Tibial nerve (tissue), 4 donors: ENCODE measurements around the gene NEB. TPM values are rescaled to one million over a fixed set of nuclear protein-coding genes. Genes with fewer than 3 reads are reported as not detected.
A peak's percentile ranks its signal among the peaks of the same experiment; 100 is the strongest.

Experiments used
- DNase-seq, 2 donors: peaks; one replicate each; pipeline ENCODE4 v3.0.0-alpha.2; 2019; ENCODE audit warnings: low spot score in 2 of 2
- H3K27ac ChIP-seq, 4 donors: fragments of 200-600 bp; sonication (generic) in 3 of 4; one replicate each; pipeline ENCODE4 v1.5.1; 2017 to 2019; ENCODE audit warnings: mild to moderate bottlenecking in 1 of 4
- H3K27me3 ChIP-seq, 2 donors: fragments of 200-600 bp; sonication (generic) in 1 of 2; one replicate each; pipeline versions ENCODE4 v1.5.1 to v1.6.0; 2017 to 2019
- H3K36me3 ChIP-seq, 3 donors: fragments of 200-600 bp; sonication (generic); one replicate each; pipeline ENCODE4 v1.5.1; 2018 to 2019
- H3K4me1 ChIP-seq, 4 donors: fragments of 200-600 bp; sonication (generic) in 3 of 4; one replicate each; pipeline ENCODE4 v1.5.1; 2017 to 2019
- H3K4me3 ChIP-seq, 4 donors: fragments of 200-600 bp; sonication (generic) in 3 of 4; one replicate each; pipeline ENCODE4 v1.5.1; 2017 to 2019; ENCODE audit warnings: mild to moderate bottlenecking in 1 of 4, moderate library complexity in 1 of 4
- H3K9me3 ChIP-seq, 4 donors: fragments of 200-600 bp; sonication (generic) in 3 of 4; one replicate each; pipeline ENCODE4 v1.5.1; 2017 to 2019
- EP300 ChIP-seq, 2 donors: sonication (generic); formaldehyde crosslinking; IDR thresholded peaks; one replicate each; pipeline ENCODE4 v1.6.1; 2017; ENCODE audit warnings: antibody characterized with exemption in 2 of 2, mild to moderate bottlenecking in 1 of 2
- POLR2A ChIP-seq, 2 donors: fragments of 450-650 bp; IDR thresholded peaks; one replicate each; pipeline ENCODE4 v1.6.1; 2017; ENCODE audit warnings: antibody characterized with exemption in 2 of 2, mild to moderate bottlenecking in 2 of 2, moderate library complexity in 2 of 2
- WGBS, 2 donors: methylation state at CpG; one replicate each; pipeline ENCODE4 v1.1.5; 2018; 5-methylcytosine and 5-hydroxymethylcytosine counted together
- total RNA-seq, 4 donors: library from RNA; depleted of rRNA; stranded (reverse); fragments of >200 nt; gene quantifications; one replicate each; pipeline ENCODE4 v1.1.0, GENCODE V29; 2016
- TF ChIP-seq, protein P1 (sequence below), 5 experiments: fragments of 200-600 bp in 3 of 5; fragments of 450-650 bp in 2 of 5; sonication (generic) in 3 of 5; IDR thresholded peaks; one replicate each; pipeline ENCODE4 v1.5.1; 2016 to 2019; ENCODE audit warnings: antibody characterized with exemption in 5 of 5, mild to moderate bottlenecking in 3 of 5, moderate library complexity in 2 of 5

Gene NEB
- total RNA-seq, 4 donors from 2014 or later, result 1.2 to 2.2 (median 1.5) TPM

DNA sequence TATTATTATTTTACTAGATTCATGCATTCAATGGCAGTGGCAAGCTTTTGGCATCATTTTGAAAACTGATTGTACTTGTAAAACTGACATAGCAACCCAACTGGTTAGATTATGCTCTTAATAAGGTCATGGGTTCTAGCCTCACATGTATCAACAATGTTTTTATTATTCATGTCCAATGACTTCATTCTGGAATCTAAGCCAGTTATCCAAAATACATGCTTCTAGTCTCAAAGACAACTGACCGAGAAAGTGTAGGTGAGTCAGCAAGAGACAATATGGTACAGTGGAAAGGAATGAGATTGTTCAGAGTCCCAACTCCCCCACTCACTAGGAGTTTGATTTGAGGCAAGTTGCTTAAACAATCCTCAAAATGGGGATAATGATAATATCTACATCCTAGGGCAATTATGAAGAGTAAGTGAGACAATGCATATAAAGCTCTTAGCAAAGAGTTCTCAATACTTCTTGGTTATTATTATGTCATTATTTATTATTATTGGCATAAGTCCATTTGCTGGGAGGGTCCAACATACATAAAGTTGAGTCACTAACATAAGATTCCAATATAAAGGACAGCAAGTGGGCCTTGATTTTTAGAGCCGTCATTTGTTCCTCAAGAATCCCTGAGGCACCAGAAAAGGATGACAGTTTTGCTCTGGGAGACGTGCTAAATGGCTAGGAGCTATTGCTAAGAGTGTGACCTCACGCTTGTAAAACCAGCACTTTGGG, 99.4 kb downstream of the NEB start:
- no peaks in the 10 kb centered on the region for H3K36me3 ChIP-seq
- 93 to 95% methylated on average over 4 of the region's 4 CpGs for WGBS, 2 donors
- no peak for DNase-seq
- peaks cover 0 to 19% (median 6%) of the 10 kb centered on the region in 4 donors for H3K4me1 ChIP-seq
- peaks cover 0 to 12% (median 0%) of the 10 kb centered on the region in 4 donors for H3K9me3 ChIP-seq
- no peak overlapping the region for H3K4me3 ChIP-seq
- TF ChIP-seq EP300 (IDR thresholded peaks at IDR 0.05) (no peak), POLR2A (IDR thresholded peaks at IDR 0.05) (no peak)
- TF ChIP-seq, protein P1, sequence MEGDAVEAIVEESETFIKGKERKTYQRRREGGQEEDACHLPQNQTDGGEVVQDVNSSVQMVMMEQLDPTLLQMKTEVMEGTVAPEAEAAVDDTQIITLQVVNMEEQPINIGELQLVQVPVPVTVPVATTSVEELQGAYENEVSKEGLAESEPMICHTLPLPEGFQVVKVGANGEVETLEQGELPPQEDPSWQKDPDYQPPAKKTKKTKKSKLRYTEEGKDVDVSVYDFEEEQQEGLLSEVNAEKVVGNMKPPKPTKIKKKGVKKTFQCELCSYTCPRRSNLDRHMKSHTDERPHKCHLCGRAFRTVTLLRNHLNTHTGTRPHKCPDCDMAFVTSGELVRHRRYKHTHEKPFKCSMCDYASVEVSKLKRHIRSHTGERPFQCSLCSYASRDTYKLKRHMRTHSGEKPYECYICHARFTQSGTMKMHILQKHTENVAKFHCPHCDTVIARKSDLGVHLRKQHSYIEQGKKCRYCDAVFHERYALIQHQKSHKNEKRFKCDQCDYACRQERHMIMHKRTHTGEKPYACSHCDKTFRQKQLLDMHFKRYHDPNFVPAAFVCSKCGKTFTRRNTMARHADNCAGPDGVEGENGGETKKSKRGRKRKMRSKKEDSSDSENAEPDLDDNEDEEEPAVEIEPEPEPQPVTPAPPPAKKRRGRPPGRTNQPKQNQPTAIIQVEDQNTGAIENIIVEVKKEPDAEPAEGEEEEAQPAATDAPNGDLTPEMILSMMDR (IDR thresholded peaks at IDR 0.05), result no peak
- no peak overlapping the region for H3K27ac ChIP-seq
- H3K27me3 ChIP-seq, result no peaks in the 10 kb centered on the region

DNA sequence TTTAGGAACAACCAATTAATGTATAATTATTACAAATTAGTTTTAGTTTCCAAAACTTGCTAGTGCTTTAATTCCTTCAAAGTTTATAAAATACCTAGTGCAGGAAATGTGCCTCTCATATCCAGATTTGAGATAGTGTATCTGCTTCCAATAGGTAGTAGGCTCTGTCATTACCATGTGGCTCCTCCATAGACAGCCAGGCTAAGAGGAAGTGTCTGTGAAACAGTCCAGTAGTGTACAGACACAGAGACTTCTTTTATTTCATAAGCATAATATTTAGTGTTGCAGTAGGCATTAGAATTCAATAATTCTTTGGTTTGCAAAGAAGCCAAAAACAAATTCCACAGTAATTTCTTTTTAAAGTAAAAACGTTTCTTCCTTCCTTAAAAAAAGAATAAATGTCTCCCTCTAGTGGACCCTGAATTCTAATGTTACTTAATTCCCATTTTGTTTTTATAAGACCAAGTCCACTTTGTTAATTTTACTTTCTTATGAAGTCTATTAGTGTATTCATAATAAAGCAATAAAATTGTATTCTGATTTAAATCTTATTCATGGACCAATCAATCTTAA, 101.2 kb downstream of the NEB start:
- Histone ChIP-seq H3K9me3 (peaks cover 0 to 12% (median 0%) of the 10 kb centered on the region in 4 donors), H3K36me3 (no peaks in the 10 kb centered on the region), H3K4me3 (no peak overlapping the region), H3K27ac (no peak overlapping the region), H3K27me3 (no peaks in the 10 kb centered on the region), H3K4me1 (peaks cover 0 to 8% (median 2%) of the 10 kb centered on the region in 4 donors)
- 10 to 15% methylated on average over 1 of the region's 1 CpG for WGBS, 2 donors
- TF ChIP-seq, protein P1 (IDR thresholded peaks at IDR 0.05), result peak in 2 of 5 experiments; percentile 8 to 15
- TF ChIP-seq POLR2A (IDR thresholded peaks at IDR 0.05), result no peak
- no peak for DNase-seq

DNA sequence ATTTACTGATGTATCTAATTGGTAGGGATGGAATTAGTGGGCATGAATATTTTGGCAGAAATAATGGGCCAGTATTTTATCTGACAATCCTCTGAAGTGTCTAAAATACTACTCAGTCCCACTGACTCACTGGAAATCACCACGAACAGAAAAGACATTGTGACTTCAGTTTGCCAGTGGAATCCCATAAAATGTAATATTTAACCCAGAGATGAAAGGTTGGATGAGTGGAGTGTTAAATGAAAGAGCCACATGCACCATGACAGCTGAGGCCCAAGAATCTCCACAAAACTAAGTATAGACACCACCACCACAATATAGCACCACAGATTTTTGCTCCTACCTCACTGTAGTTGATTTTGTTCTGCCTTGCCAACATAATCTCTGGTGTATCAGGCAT, 103.9 kb downstream of the NEB start:
- DNase-seq, result no peak
- no peak overlapping the region for H3K4me3 ChIP-seq
- H3K9me3 ChIP-seq, result peaks cover 0 to 10% (median 0%) of the 10 kb centered on the region in 4 donors
- no peaks in the 10 kb centered on the region for H3K36me3 ChIP-seq
- WGBS, 2 donors, result 30 to 50% methylated on average over 1 of the region's 1 CpG
- no peak overlapping the region for H3K27ac ChIP-seq
- TF ChIP-seq, protein P1 (IDR thresholded peaks at IDR 0.05), result no peak
- no peak for TF ChIP-seq EP300 (IDR thresholded peaks at IDR 0.05)
- TF ChIP-seq POLR2A (IDR thresholded peaks at IDR 0.05), result no peak
- H3K27me3 ChIP-seq, result no peaks in the 10 kb centered on the region
- no peaks in the 10 kb centered on the region for H3K4me1 ChIP-seq

DNA sequence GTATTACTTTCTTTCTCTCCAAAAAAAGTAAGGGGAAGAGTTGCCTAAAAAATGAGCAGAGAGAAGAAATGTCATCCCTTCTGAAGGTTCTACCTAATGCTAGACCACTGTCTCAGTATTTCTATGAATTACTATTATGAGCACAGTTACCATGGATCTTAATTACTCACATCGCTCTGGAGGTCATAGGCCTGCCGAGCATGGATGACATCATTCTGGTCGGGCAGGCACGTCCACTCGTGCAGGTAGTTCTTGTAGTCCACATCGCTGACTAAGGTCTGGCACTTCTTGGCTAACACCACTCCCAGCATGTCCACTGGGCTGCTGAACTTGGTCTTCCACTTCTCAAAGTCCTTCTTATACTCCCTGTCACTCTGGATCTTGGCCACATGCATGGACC, 106.9 kb downstream of the NEB start:
- no peaks in the 10 kb centered on the region for H3K36me3 ChIP-seq
- no peaks in the 10 kb centered on the region for H3K27me3 ChIP-seq
- peaks cover 0 to 5% (median 0%) of the 10 kb centered on the region in 4 donors for H3K4me1 ChIP-seq
- WGBS, 2 donors, result 87 to 90% methylated on average over 6 of the region's 6 CpGs
- no peaks in the 10 kb centered on the region for H3K9me3 ChIP-seq
- DNase-seq, result no peak
- no peak overlapping the region for H3K27ac ChIP-seq
- TF ChIP-seq, protein P1 (IDR thresholded peaks at IDR 0.05), result no peak
- TF ChIP-seq POLR2A (IDR thresholded peaks at IDR 0.05) (no peak), EP300 (IDR thresholded peaks at IDR 0.05) (no peak)
- H3K4me3 ChIP-seq, result no peak overlapping the region

DNA sequence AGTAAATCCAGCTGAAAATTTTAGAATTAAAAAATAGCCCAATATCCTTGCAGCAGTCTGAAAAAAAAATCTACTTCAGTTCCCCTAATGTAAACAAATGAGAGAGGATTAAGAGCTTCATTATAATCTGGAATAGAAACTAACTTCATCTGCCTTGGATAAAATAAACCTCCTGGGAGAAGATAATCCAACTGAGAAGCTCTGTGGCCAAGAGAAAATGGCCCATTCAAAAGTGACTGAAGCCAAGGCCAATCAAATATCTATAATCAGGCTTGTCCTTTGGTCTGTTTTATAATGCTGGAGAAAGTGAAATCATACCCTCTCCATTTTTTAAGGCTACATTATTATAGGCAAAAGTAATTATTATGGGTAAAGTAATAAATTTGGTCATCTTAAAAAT, 110.0 kb downstream of the NEB start:
- TF ChIP-seq, protein P1 (IDR thresholded peaks at IDR 0.05), result no peak
- TF ChIP-seq EP300 (IDR thresholded peaks at IDR 0.05) (no peak), POLR2A (IDR thresholded peaks at IDR 0.05) (no peak)
- Histone ChIP-seq H3K4me3 (no peak overlapping the region), H3K27me3 (no peaks in the 10 kb centered on the region)

More for the DNA sequence above, 110.0 kb downstream of the NEB start:
- Histone ChIP-seq H3K9me3 (no peaks in the 10 kb centered on the region), H3K27ac (no peak overlapping the region), H3K36me3 (no peaks in the 10 kb centered on the region), H3K4me1 (peaks cover 0 to 11% (median 0%) of the 10 kb centered on the region in 4 donors)
- no peak for DNase-seq
